ENCODE results near the gene C17orf58.

DNA sequence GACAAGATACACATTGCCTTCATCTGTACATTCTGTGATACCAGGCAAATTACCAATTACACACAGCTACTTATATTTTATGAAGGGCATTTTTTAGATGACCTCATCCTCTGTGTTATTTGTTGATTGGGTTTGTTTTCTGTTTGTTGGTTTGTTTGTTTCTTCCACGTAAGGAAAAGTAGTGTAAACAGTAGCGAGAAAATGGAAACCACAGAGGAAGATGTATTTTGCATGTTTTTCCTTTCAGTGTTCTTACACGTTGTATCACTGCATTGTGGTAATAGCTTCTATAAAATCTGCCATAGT, 12.9 kb downstream of the C17orf58 start:
- TF ChIP-seq, protein P1, sequence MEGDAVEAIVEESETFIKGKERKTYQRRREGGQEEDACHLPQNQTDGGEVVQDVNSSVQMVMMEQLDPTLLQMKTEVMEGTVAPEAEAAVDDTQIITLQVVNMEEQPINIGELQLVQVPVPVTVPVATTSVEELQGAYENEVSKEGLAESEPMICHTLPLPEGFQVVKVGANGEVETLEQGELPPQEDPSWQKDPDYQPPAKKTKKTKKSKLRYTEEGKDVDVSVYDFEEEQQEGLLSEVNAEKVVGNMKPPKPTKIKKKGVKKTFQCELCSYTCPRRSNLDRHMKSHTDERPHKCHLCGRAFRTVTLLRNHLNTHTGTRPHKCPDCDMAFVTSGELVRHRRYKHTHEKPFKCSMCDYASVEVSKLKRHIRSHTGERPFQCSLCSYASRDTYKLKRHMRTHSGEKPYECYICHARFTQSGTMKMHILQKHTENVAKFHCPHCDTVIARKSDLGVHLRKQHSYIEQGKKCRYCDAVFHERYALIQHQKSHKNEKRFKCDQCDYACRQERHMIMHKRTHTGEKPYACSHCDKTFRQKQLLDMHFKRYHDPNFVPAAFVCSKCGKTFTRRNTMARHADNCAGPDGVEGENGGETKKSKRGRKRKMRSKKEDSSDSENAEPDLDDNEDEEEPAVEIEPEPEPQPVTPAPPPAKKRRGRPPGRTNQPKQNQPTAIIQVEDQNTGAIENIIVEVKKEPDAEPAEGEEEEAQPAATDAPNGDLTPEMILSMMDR (conservative IDR thresholded peaks at IDR 0.05; ENCODE audit: low read length): no peak
- TF ChIP-seq EZH2phosphoT487 (IDR thresholded peaks at IDR 0.05; ENCODE audit: borderline replicate concordance): no peak
